ENCODE results near the gene VTI1A. TPM values are rescaled to one million over a fixed set of nuclear protein-coding genes. Genes with fewer than 3 reads are reported as not detected.

Gene VTI1A
- total and polyA plus RNA-seq, 9 of the 15 experiments (the other 6 are each of a cell fraction or from before 2014, with no cell fraction given), result 9.3 to 21.4 (median 16.0) TPM

DNA sequence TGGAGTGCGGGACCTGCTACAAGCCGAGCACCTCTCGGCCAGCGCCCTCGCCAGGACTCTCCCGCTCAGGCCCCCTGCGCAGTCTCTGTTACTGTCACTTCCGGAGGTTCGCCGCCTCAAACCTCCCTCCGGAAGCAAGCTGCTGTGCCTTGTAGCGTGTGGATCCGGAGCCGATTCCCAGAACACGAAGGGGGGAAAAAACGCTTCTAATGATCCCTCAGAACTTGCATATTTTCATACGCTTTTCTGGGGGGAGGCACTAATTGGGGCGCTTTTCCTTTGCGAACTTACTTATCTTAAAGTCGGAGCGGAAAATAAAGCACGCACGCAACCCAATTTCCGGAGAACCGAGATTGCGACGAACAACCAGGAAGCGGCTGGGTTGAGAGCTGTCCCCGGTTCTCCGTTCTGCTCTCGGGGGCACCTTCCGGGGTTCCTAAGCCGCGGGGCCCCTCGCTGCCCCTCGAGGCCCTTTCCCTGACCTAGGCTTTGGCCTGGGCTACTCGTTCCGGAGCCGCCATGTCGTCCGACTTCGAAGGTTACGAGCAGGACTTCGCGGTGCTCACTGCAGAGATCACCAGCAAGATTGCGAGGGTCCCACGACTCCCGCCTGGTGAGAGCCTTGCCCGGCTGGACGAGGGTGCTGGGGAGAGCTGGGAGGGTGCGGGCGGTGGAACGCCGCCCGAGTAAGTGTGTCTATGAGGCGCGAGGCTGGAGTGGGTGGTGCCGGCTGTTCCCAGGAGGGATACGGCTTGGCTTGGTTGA lies at the start of gene VTI1A, which contains the start of gene ZDHHC6 (continued):
- TF ChIP-seq ZBTB40 (IDR thresholded peaks at IDR 0.05), result peak; percentile 99
- no peak for TF ChIP-seq ZBTB40 (CRISPR knock-in tag; IDR thresholded peaks at IDR 0.05)
- TF ChIP-seq, protein P1, sequence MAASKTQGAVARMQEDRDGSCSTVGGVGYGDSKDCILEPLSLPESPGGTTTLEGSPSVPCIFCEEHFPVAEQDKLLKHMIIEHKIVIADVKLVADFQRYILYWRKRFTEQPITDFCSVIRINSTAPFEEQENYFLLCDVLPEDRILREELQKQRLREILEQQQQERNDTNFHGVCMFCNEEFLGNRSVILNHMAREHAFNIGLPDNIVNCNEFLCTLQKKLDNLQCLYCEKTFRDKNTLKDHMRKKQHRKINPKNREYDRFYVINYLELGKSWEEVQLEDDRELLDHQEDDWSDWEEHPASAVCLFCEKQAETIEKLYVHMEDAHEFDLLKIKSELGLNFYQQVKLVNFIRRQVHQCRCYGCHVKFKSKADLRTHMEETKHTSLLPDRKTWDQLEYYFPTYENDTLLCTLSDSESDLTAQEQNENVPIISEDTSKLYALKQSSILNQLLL (CRISPR knock-in tag; IDR thresholded peaks at IDR 0.05; ENCODE audit: borderline replicate concordance), result no peak
- TF ChIP-seq SPI1 (IDR thresholded peaks at IDR 0.05; ENCODE audit: borderline replicate concordance, low read depth, low read length), result no peak
- TF ChIP-seq CBX1 (IDR thresholded peaks at IDR 0.05; ENCODE audit: low read depth), result no peak
- TF ChIP-seq NR1H2 (CRISPR knock-in tag; IDR thresholded peaks at IDR 0.05), result no peak
- TF ChIP-seq HDAC3 (IDR thresholded peaks at IDR 0.05; ENCODE audit: borderline replicate concordance, partially characterized antibody), result peak; percentile 78
- TF ChIP-seq, protein P2, sequence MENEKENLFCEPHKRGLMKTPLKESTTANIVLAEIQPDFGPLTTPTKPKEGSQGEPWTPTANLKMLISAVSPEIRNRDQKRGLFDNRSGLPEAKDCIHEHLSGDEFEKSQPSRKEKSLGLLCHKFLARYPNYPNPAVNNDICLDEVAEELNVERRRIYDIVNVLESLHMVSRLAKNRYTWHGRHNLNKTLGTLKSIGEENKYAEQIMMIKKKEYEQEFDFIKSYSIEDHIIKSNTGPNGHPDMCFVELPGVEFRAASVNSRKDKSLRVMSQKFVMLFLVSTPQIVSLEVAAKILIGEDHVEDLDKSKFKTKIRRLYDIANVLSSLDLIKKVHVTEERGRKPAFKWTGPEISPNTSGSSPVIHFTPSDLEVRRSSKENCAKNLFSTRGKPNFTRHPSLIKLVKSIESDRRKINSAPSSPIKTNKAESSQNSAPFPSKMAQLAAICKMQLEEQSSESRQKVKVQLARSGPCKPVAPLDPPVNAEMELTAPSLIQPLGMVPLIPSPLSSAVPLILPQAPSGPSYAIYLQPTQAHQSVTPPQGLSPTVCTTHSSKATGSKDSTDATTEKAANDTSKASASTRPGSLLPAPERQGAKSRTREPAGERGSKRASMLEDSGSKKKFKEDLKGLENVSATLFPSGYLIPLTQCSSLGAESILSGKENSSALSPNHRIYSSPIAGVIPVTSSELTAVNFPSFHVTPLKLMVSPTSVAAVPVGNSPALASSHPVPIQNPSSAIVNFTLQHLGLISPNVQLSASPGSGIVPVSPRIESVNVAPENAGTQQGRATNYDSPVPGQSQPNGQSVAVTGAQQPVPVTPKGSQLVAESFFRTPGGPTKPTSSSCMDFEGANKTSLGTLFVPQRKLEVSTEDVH (IDR thresholded peaks at IDR 0.05; ENCODE audit: low read depth, partially characterized antibody), result peak; percentile 98
- TF ChIP-seq ZNF77 (CRISPR knock-in tag; IDR thresholded peaks at IDR 0.05), result no peak
- peak; percentile 93 for TF ChIP-seq DIDO1 (tag; IDR thresholded peaks at IDR 0.05; ENCODE audit: low read depth)
- TF ChIP-seq E2F6 (IDR thresholded peaks at IDR 0.05; ENCODE audit: borderline replicate concordance in 1 of 2, extremely low read depth in 1 of 2, insufficient read depth in 1 of 2, insufficient read length in 1 of 2, low read depth in 1 of 2, low read length in 1 of 2, poor library complexity in 1 of 2, severe bottlenecking in 1 of 2), result peak; percentile 28 to 49
- TF ChIP-seq ESRRA (IDR thresholded peaks at IDR 0.05; ENCODE audit: borderline replicate concordance, low read depth), result no peak

Data from K562 (cell line).